Neural cell (in vitro differentiated cells): Measurements from ENCODE around the gene PCNX4. TPM values are rescaled to one million over a fixed set of nuclear protein-coding genes. Genes with fewer than 3 reads are reported as not detected.

Experiments used
- H2AFZ ChIP-seq: fragments of 200-600, 300-800 bp; sonication (generic), shearing (Covaris generic); 2 replicates; pipeline ENCODE4 v1.6.0; 2014; ENCODE audit warnings: low read depth, mild to moderate bottlenecking, antibody characterized with exemption, low read length, moderate library complexity
- H3F3A ChIP-seq: fragments of 200-600 bp; shearing (Covaris generic); 2 replicates; pipeline ENCODE4 v1.6.1; 2016; ENCODE audit warnings: mild to moderate bottlenecking, moderate library complexity, mixed read lengths, antibody characterized with exemption, low read length; ENCODE audit not compliant: insufficient read depth, poor library complexity, severe bottlenecking
- H3K27ac ChIP-seq: fragments of 200-600, 300-800 bp; sonication (generic), shearing (Covaris generic); 2 replicates; pipeline ENCODE4 v1.5.1; 2014; ENCODE audit warnings: mild to moderate bottlenecking, low read length, moderate library complexity
- H3K27me3 ChIP-seq: fragments of 300-800, 200-600 bp; sonication (generic), shearing (Covaris generic); 2 replicates; pipeline ENCODE4 v1.6.0; 2014; ENCODE audit warnings: mild to moderate bottlenecking, low read depth, low read length, moderate library complexity; ENCODE audit not compliant: insufficient read depth
- H3K36me3 ChIP-seq: fragments of 300-800, 200-600 bp; sonication (generic), shearing (Covaris generic); 2 replicates; pipeline ENCODE4 v1.5.1; 2014; ENCODE audit warnings: mild to moderate bottlenecking, antibody characterized with exemption, low read length, moderate library complexity; ENCODE audit not compliant: insufficient read depth
- H3K4me2 ChIP-seq: fragments of 300-800, 200-600 bp; sonication (generic), shearing (Covaris generic); 2 replicates; pipeline ENCODE4 v1.6.0; 2014; ENCODE audit warnings: mild to moderate bottlenecking, low read length
- H3K4me3 ChIP-seq: fragments of 300-800, 200-600 bp; sonication (generic), shearing (Covaris generic); 2 replicates; pipeline ENCODE4 v1.5.1; 2014; ENCODE audit warnings: mild to moderate bottlenecking, low read length, moderate library complexity
- H3K79me2 ChIP-seq: fragments of 200-600 bp; shearing (Covaris generic); replicated peaks from 2 replicates; pipeline ENCODE4 v1.6.0; 2014; ENCODE audit warnings: mild to moderate bottlenecking, low read length, moderate library complexity; ENCODE audit not compliant: insufficient read depth
- H3K9ac ChIP-seq: fragments of 300-800, 200-600 bp; sonication (generic), shearing (Covaris generic); 2 replicates; pipeline ENCODE4 v1.6.1; 2016; ENCODE audit warnings: mild to moderate bottlenecking, low read length, mixed read lengths
- H3K9me2 ChIP-seq: fragments of 200-600 bp; shearing (Covaris generic); 2 replicates; pipeline ENCODE4 v1.6.1; 2016; ENCODE audit warnings: mild to moderate bottlenecking, low read length, mixed read lengths; ENCODE audit not compliant: insufficient read depth
- H3K9me3 ChIP-seq: fragments of 200-600, 300-800 bp; sonication (generic), shearing (Covaris generic); 2 replicates; pipeline ENCODE4 v1.6.1; 2016; ENCODE audit warnings: mild to moderate bottlenecking, mixed run types, low read length, moderate library complexity, mixed read lengths
- H4K20me1 ChIP-seq: fragments of 200-600 bp; shearing (Covaris generic); 2 replicates; pipeline ENCODE4 v1.6.1; 2016; ENCODE audit warnings: mild to moderate bottlenecking, mixed run types; ENCODE audit not compliant: insufficient read depth
- EP300 ChIP-seq: fragments of 450-650 bp; conservative IDR thresholded peaks from 2 replicates; pipeline ENCODE4 v1.6.1; 2014; ENCODE audit warnings: antibody characterized with exemption, mild to moderate bottlenecking, moderate library complexity; ENCODE audit not compliant: poor library complexity, severe bottlenecking
- EZH2 ChIP-seq: fragments of 200-600, 300-800 bp; shearing (Covaris generic), sonication (generic); IDR thresholded peaks from 2 replicates; pipeline ENCODE4 v1.6.1; 2014; ENCODE audit warnings: antibody characterized with exemption, low read length, borderline replicate concordance, mild to moderate bottlenecking; ENCODE audit not compliant: insufficient read depth, poor library complexity, severe bottlenecking
- MXI1 ChIP-seq: fragments of 450-650 bp; conservative IDR thresholded peaks from 2 replicates; pipeline ENCODE4 v1.6.1; 2014; ENCODE audit warnings: antibody characterized with exemption, mild to moderate bottlenecking; ENCODE audit not compliant: poor library complexity, severe bottlenecking
- POLR2AphosphoS5 ChIP-seq: IDR thresholded peaks from 2 replicates; pipeline ENCODE4 v1.6.1; 2012
- RAD21 ChIP-seq: fragments of 450-650 bp; conservative IDR thresholded peaks from 2 replicates; pipeline ENCODE4 v1.6.1; 2014; ENCODE audit warnings: antibody characterized with exemption, mild to moderate bottlenecking, moderate library complexity
- SMC3 ChIP-seq: fragments of 450-650 bp; conservative IDR thresholded peaks from 2 replicates; pipeline ENCODE4 v1.6.1; 2014; ENCODE audit warnings: antibody characterized with exemption, mild to moderate bottlenecking, moderate library complexity; ENCODE audit not compliant: poor library complexity
- TAF1 ChIP-seq: IDR thresholded peaks from 2 replicates; pipeline ENCODE4 v1.6.1; 2012; ENCODE audit warnings: low read depth
- polyA plus RNA-seq: library from polyadenylated mRNA; depleted of rRNA; stranded (reverse); fragments of >200 nt; gene quantifications from 2 replicates; pipeline ENCODE4 v1.2.3, GENCODE V29; 2014
- TF ChIP-seq, protein P1 (sequence below): IDR thresholded peaks from 2 replicates; pipeline ENCODE4 v1.6.1; 2012; ENCODE audit warnings: borderline replicate concordance
- TF ChIP-seq, protein P2 (sequence below): fragments of 450-650 bp; IDR thresholded peaks from 2 replicates; pipeline ENCODE4 v1.5.1; 2014; ENCODE audit warnings: antibody characterized with exemption, mild to moderate bottlenecking, moderate library complexity; ENCODE audit not compliant: poor library complexity, severe bottlenecking

The PCNX4 gene
- polyA plus RNA-seq, 1 donor from 2014 or later: 117 TPM

DNA sequence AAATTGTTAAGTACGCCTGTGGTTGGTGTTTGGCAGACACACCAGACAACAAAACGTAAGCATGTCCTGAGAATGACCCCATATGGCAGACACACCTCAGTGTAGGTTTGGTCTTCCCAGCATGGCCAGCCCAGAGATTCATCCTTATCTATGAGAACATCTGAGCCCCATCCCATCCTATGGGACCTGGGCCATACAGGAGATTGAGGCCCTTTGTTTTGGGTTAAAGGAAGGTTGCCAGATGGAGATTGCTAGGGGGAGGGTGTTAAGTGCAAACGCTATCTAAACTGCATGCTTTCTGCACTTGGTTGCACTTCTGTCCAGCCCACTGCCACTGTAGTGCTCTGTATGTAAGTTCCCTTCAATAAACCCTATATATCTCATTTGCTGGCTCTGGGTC is 4.1 kb upstream of the PCNX4 start:
- H3K4me2 ChIP-seq: no peak overlapping the region
- H3K27me3 ChIP-seq: no peaks in the 10 kb centered on the region
- no peak overlapping the region for H3K9ac ChIP-seq
- TF ChIP-seq RAD21 (no peak), TAF1 (no peak), MXI1 (no peak), SMC3 (no peak), EZH2 (no peak), EP300 (no peak), POLR2AphosphoS5 (no peak)
- TF ChIP-seq, protein P1, sequence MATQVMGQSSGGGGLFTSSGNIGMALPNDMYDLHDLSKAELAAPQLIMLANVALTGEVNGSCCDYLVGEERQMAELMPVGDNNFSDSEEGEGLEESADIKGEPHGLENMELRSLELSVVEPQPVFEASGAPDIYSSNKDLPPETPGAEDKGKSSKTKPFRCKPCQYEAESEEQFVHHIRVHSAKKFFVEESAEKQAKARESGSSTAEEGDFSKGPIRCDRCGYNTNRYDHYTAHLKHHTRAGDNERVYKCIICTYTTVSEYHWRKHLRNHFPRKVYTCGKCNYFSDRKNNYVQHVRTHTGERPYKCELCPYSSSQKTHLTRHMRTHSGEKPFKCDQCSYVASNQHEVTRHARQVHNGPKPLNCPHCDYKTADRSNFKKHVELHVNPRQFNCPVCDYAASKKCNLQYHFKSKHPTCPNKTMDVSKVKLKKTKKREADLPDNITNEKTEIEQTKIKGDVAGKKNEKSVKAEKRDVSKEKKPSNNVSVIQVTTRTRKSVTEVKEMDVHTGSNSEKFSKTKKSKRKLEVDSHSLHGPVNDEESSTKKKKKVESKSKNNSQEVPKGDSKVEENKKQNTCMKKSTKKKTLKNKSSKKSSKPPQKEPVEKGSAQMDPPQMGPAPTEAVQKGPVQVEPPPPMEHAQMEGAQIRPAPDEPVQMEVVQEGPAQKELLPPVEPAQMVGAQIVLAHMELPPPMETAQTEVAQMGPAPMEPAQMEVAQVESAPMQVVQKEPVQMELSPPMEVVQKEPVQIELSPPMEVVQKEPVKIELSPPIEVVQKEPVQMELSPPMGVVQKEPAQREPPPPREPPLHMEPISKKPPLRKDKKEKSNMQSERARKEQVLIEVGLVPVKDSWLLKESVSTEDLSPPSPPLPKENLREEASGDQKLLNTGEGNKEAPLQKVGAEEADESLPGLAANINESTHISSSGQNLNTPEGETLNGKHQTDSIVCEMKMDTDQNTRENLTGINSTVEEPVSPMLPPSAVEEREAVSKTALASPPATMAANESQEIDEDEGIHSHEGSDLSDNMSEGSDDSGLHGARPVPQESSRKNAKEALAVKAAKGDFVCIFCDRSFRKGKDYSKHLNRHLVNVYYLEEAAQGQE: no peak
- TF ChIP-seq, protein P2, sequence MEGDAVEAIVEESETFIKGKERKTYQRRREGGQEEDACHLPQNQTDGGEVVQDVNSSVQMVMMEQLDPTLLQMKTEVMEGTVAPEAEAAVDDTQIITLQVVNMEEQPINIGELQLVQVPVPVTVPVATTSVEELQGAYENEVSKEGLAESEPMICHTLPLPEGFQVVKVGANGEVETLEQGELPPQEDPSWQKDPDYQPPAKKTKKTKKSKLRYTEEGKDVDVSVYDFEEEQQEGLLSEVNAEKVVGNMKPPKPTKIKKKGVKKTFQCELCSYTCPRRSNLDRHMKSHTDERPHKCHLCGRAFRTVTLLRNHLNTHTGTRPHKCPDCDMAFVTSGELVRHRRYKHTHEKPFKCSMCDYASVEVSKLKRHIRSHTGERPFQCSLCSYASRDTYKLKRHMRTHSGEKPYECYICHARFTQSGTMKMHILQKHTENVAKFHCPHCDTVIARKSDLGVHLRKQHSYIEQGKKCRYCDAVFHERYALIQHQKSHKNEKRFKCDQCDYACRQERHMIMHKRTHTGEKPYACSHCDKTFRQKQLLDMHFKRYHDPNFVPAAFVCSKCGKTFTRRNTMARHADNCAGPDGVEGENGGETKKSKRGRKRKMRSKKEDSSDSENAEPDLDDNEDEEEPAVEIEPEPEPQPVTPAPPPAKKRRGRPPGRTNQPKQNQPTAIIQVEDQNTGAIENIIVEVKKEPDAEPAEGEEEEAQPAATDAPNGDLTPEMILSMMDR: no peak
- H3K4me3 ChIP-seq: no peak overlapping the region
- no peaks in the 10 kb centered on the region for H3K36me3 ChIP-seq
- no peaks in the 10 kb centered on the region for H3K9me3 ChIP-seq
- H3F3A ChIP-seq: no peaks in the 10 kb centered on the region
- H4K20me1 ChIP-seq: no peaks in the 10 kb centered on the region
- no peaks in the 10 kb centered on the region for H3K9me2 ChIP-seq
- H2AFZ ChIP-seq: no peak overlapping the region
- no peak overlapping the region for H3K27ac ChIP-seq
- H3K79me2 ChIP-seq: peaks cover 5% of the 10 kb centered on the region

DNA sequence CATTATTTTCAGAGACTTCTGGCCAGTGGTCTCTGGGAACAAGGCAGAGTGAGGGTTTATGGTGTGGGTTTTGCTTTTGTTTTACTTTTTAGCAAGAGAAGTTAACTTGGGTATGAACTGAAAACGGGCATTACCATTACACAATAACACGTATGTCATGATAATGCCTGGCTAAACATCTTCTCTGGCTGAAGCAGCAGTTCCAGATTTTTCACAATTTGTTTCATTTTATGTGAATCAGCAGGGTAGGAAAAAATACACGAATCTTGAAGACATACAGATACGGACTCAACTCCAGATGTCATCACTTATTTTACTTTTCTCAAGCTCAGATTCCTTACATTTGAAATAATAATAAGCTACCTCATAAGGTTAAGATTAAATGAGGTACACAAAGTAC is 2.5 kb upstream of the PCNX4 start:
- TF ChIP-seq EP300: no peak
- TF ChIP-seq, protein P2: no peak
- TF ChIP-seq RAD21: no peak
- no peak for TF ChIP-seq MXI1
- no peak for TF ChIP-seq EZH2
- TF ChIP-seq TAF1: no peak
- TF ChIP-seq POLR2AphosphoS5: no peak
- no peak for TF ChIP-seq SMC3
- TF ChIP-seq, protein P1: no peak
- Histone ChIP-seq H3F3A (no peaks in the 10 kb centered on the region), H4K20me1 (no peaks in the 10 kb centered on the region), H3K9me2 (no peaks in the 10 kb centered on the region), H3K4me2 (no peak overlapping the region), H3K27ac (no peak overlapping the region), H2AFZ (no peak overlapping the region), H3K9ac (no peak overlapping the region), H3K36me3 (no peaks in the 10 kb centered on the region), H3K4me3 (no peak overlapping the region), H3K27me3 (no peaks in the 10 kb centered on the region), H3K9me3 (no peaks in the 10 kb centered on the region), H3K79me2 (peaks cover 21% of the 10 kb centered on the region)
